OCI-LY3 (cell line): ENCODE data around the gene SPPL3.

Experiments used
- H2AFZ ChIP-seq: fragments of 200-600, 300-600 bp; shearing (Covaris generic); 2 replicates; pipeline ENCODE4 v1.6.0; 2014; ENCODE audit warnings: antibody characterized with exemption, low read depth, low read length
- H3K27ac ChIP-seq: fragments of 200-600, 300-600 bp; sonication (generic); 2 replicates; pipeline ENCODE4 v1.5.1; 2014; ENCODE audit warnings: mild to moderate bottlenecking, low read length, moderate library complexity, mixed read lengths
- H3K27me3 ChIP-seq: fragments of 200-600, 300-600 bp; sonication (generic); 2 replicates; pipeline ENCODE4 v1.6.1; 2014; ENCODE audit warnings: low read depth, low read length, mixed read lengths
- H3K36me3 ChIP-seq: fragments of 200-600, 300-600 bp; sonication (generic); replicated peaks from 2 replicates; pipeline ENCODE3; 2014; ENCODE audit warnings: low read depth, low read length, mixed read lengths
- H3K4me1 ChIP-seq: fragments of 300-600, 200-600 bp; sonication (generic); 2 replicates; pipeline ENCODE4 v1.6.1; 2014; ENCODE audit warnings: low read length, mixed read lengths
- H3K4me2 ChIP-seq: fragments of 200-600, 300-600 bp; sonication (generic); 2 replicates; pipeline ENCODE4 v1.6.1; 2014; ENCODE audit warnings: low read length, mixed read lengths
- H3K4me3 ChIP-seq: fragments of 300-600, 200-600 bp; sonication (generic); 2 replicates; pipeline ENCODE4 v1.5.1; 2014; ENCODE audit warnings: antibody characterized with exemption, mild to moderate bottlenecking, low read length, moderate library complexity
- H3K79me2 ChIP-seq: fragments of 300-600, 200-600 bp; shearing (Covaris generic); 2 replicates; pipeline ENCODE4 v1.6.1; 2014; ENCODE audit warnings: mild to moderate bottlenecking, low read length, mixed read lengths
- H3K9ac ChIP-seq: fragments of 300-600, 200-600 bp; shearing (Covaris generic); 2 replicates; pipeline ENCODE4 v1.6.0; 2014; ENCODE audit warnings: mild to moderate bottlenecking, low read length, moderate library complexity
- H3K9me3 ChIP-seq: fragments of 200-600, 300-600 bp; shearing (Covaris generic); 2 replicates; pipeline ENCODE4 v1.6.1; 2014; ENCODE audit warnings: low read length, mixed read lengths; ENCODE audit not compliant: insufficient read depth
- H4K20me1 ChIP-seq: fragments of 200-600, 300-600 bp; sonication (generic); 2 replicates; pipeline ENCODE4 v1.6.1; 2016; ENCODE audit warnings: low read length, mixed read lengths; ENCODE audit not compliant: insufficient read depth
- CTCF ChIP-seq: fragments of 200-600, 300-600 bp; sonication (generic); IDR thresholded peaks from 2 replicates; pipeline ENCODE4 v1.5.1; 2014; ENCODE audit warnings: antibody characterized with exemption, low read length, low read depth
- EZH2phosphoT487 ChIP-seq: fragments of 200-600 bp; shearing (Covaris generic); IDR thresholded peaks from 2 replicates; pipeline ENCODE4 v1.6.1; 2018; ENCODE audit warnings: antibody characterized with exemption, mixed run types, low read depth

The SPPL3 gene

GRCh38 chr12:120909633-120910298 is 5.6 kb upstream of the SPPL3 start:
- Histone ChIP-seq H3K4me3 (no peak overlapping the region), H3K4me1 (peaks cover 2% of the 10 kb centered on the region; the same call in 1 of the 2 replicates), H4K20me1 (no peaks in the 10 kb centered on the region), H3K4me2 (no peak overlapping the region), H3K79me2 (no peaks in the 10 kb centered on the region), H3K27ac (no peak overlapping the region), H3K9ac (no peak overlapping the region), H2AFZ (no peak overlapping the region), H3K9me3 (no peaks in the 10 kb centered on the region), H3K27me3 (no peaks in the 10 kb centered on the region), H3K36me3 (no peaks in the 10 kb centered on the region)
- no peak for TF ChIP-seq CTCF
- TF ChIP-seq EZH2phosphoT487 = no peak

GRCh38 chr12:120905856-120906384 is 1.8 kb upstream of the SPPL3 start:
- Histone ChIP-seq H3K9ac (no peak overlapping the region), H3K79me2 (peaks cover 32% of the 10 kb centered on the region), H4K20me1 (peaks cover 19% of the 10 kb centered on the region), H3K4me2 (no peak overlapping the region), H3K27me3 (no peaks in the 10 kb centered on the region), H2AFZ (no peak overlapping the region), H3K4me3 (no peak overlapping the region), H3K4me1 (peaks cover 19% of the 10 kb centered on the region), H3K9me3 (no peaks in the 10 kb centered on the region), H3K27ac (no peak overlapping the region), H3K36me3 (peaks cover 3% of the 10 kb centered on the region)
- TF ChIP-seq CTCF (no peak), EZH2phosphoT487 (no peak)

GRCh38 chr12:120903412-120904196 is 554 bp downstream of the SPPL3 start:
- peaks cover 19% of the 10 kb centered on the region for H3K4me1 ChIP-seq
- no peaks in the 10 kb centered on the region for H3K9me3 ChIP-seq
- H4K20me1 ChIP-seq = peaks cover 31% of the 10 kb centered on the region
- peaks cover 54% of the 10 kb centered on the region for H3K79me2 ChIP-seq
- peak overlapping the region; percentile 98 for H3K4me2 ChIP-seq
- H3K27ac ChIP-seq = peak overlapping the region; percentile 55
- no peak for TF ChIP-seq CTCF
- no peak for TF ChIP-seq EZH2phosphoT487
- H3K27me3 ChIP-seq = no peaks in the 10 kb centered on the region
- peaks cover 9% of the 10 kb centered on the region for H3K36me3 ChIP-seq
- peak overlapping the region; percentile 98 for H3K4me3 ChIP-seq
- H3K9ac ChIP-seq = peak overlapping the region; percentile 91
- H2AFZ ChIP-seq = no peak overlapping the region; the same call in 1 of the 2 replicates

- H3K9me3 ChIP-seq = no peaks in the 10 kb centered on the region
- peaks cover 36% of the 10 kb centered on the region for H4K20me1 ChIP-seq
- H3K4me3 ChIP-seq = peak overlapping the region; percentile 98
Measured at GRCh38 chr12:120902846-120903411, 1.2 kb downstream of the SPPL3 start.

More at GRCh38 chr12:120902846-120903411, 1.2 kb downstream of the SPPL3 start:
- Histone ChIP-seq H2AFZ (no peak overlapping the region), H3K27me3 (no peaks in the 10 kb centered on the region), H3K79me2 (peaks cover 60% of the 10 kb centered on the region), H3K4me2 (peak overlapping the region; percentile 98), H3K36me3 (peaks cover 9% of the 10 kb centered on the region), H3K9ac (peak overlapping the region; percentile 91), H3K4me1 (peaks cover 19% of the 10 kb centered on the region), H3K27ac (no peak overlapping the region)
- TF ChIP-seq CTCF (no peak), EZH2phosphoT487 (no peak)
